GM10266 (cell line): ENCODE results near the gene ABL1.

Experiments
- DNase-seq: peaks from one replicate; pipeline ENCODE4 v3.0.0; 2012; ENCODE audit errors: extremely low spot score
- CTCF ChIP-seq: IDR thresholded peaks from 2 replicates; pipeline ENCODE4 v1.5.1; 2012; ENCODE audit warnings: mild to moderate bottlenecking, low read depth; ENCODE audit not compliant: control insufficient read depth, insufficient read depth; ENCODE audit errors: missing control alignments

ABL1 gene

GRCh38 chr9:130839132-130840111 is 4.4 kb downstream of the ABL1 start:
- DNase-seq = no peak

GRCh38 chr9:130842545-130842944 is 7.5 kb downstream of the ABL1 start:
- DNase-seq = no peak
- TF ChIP-seq CTCF = no peak

More at GRCh38 chr9:130839132-130840111, 4.4 kb downstream of the ABL1 start:
- TF ChIP-seq CTCF = no peak

- DNase-seq = no peak
- no peak for TF ChIP-seq CTCF
Measured at GRCh38 chr9:130843049-130843908, 8.2 kb downstream of the ABL1 start.

- no peak for DNase-seq
- TF ChIP-seq CTCF = no peak
Measured at GRCh38 chr9:130844044-130844451, 9.0 kb downstream of the ABL1 start.

GRCh38 chr9:130845254-130845653 is 10.2 kb downstream of the ABL1 start:
- TF ChIP-seq CTCF = no peak
- no peak for DNase-seq

GRCh38 chr9:130845901-130846481 is 10.9 kb downstream of the ABL1 start:
- no peak for TF ChIP-seq CTCF
- no peak for DNase-seq
